HCT116 (cell line): ENCODE results near the gene CRADD. TPM values are rescaled to one million over a fixed set of nuclear protein-coding genes. Genes with fewer than 3 reads are reported as not detected.

Experiments used
- ATAC-seq: fragments of 200-7000 bp; cut with Tn5 transposase; 2 replicates; pipeline ENCODE4 v1.9.1; 2020; ENCODE audit warnings: mild to moderate bottlenecking, moderate library complexity
- BruUV-seq: library from RNA; stranded (reverse); fragments of 400-500 nt; replicated peaks from 2 replicates; lab custom pipeline; 2021; lab: Mats Ljungman, UMichigan
- CTCF ChIA-PET: fragments of 300-600 bp; sonication (Branson Sonifier 250); formaldehyde crosslinking; loops from one replicate; lab custom pipeline; 2021; ENCODE audit warnings: antibody characterized with exemption; lab: Charles Lee
- POLR2A ChIA-PET: fragments of 300-600, 350-600 bp; sonication (Branson Sonifier 250); formaldehyde crosslinking; loops from one replicate; lab custom pipeline; 2021; ENCODE audit warnings: antibody characterized with exemption; lab: Charles Lee
- RAD21 ChIA-PET, 2 experiments: fragments of 300-600 bp; sonication (Branson Sonifier 250); formaldehyde crosslinking; loops; one replicate each; lab custom pipeline; 2023; ENCODE audit warnings: low total read pairs in 2 of 2; ENCODE audit not compliant: uncharacterized antibody in 2 of 2, unreplicated experiment in 2 of 2, low non-redundant PET in 1 of 2; lab: Charles Lee
- DNase-seq: peaks from one replicate; pipeline ENCODE4 v3.0.0-alpha.2; 2010; ENCODE audit warnings: low read depth, low spot score
- H2AFZ ChIP-seq: fragments of 200-600 bp; shearing (Covaris generic), sonication (generic); 2 replicates; pipeline ENCODE4 v1.6.1; 2017; ENCODE audit warnings: low read depth, mixed run types, mixed read lengths, antibody characterized with exemption, low read length; ENCODE audit not compliant: poor library complexity, severe bottlenecking
- H3K27ac ChIP-seq: 2 replicates; pipeline ENCODE4 v1.5.1; 2012; ENCODE audit warnings: low read depth, low read length
- H3K27me3 ChIP-seq: fragments of 200-600 bp; sonication (generic); 2 replicates; pipeline ENCODE4 v1.6.1; 2016; ENCODE audit warnings: mixed run types, low read length, mixed read lengths; ENCODE audit not compliant: insufficient read depth
- H3K36me3 ChIP-seq, 2 experiments: fragments of 200-500 bp in 1 of 2; fragments of 200-600 bp in 1 of 2; sonication (Bioruptor generic) in 1 of 2; sonication (generic) in 1 of 2; 2 replicates each; pipeline versions ENCODE4 v1.5.1 to v1.6.1; 2014 to 2016; ENCODE audit warnings: low read length in 2 of 2, inconsistent platforms in 1 of 2, mixed read lengths in 1 of 2, mixed run types in 1 of 2; ENCODE audit not compliant: insufficient read depth in 2 of 2, control insufficient read depth in 1 of 2
- H3K4me1 ChIP-seq, 2 experiments: fragments of 200-600 bp in 1 of 2; sonication (generic) in 1 of 2; 2 replicates each; pipeline versions ENCODE4 v1.5.1 to v1.6.1; 2012 to 2017; ENCODE audit warnings: low read length in 2 of 2, inconsistent platforms in 1 of 2, mild to moderate bottlenecking in 1 of 2, mixed read lengths in 1 of 2, mixed run types in 1 of 2, moderate library complexity in 1 of 2; ENCODE audit not compliant: insufficient read depth in 2 of 2, control insufficient read depth in 1 of 2
- H3K4me2 ChIP-seq: fragments of 200-600 bp; sonication (generic); 2 replicates; pipeline ENCODE4 v1.6.1; 2017; ENCODE audit warnings: mixed run types, low read length, mixed read lengths
- H3K4me3 ChIP-seq, 2 experiments: fragments of 200-600 bp in 1 of 2; sonication (generic) in 1 of 2; replicated peaks in 1 of 2; 2 replicates each; pipeline ENCODE4 v1.5.1; 2011 to 2016; ENCODE audit warnings: low read length in 2 of 2, control low read depth in 1 of 2, low read depth in 1 of 2, mild to moderate bottlenecking in 1 of 2, mixed read lengths in 1 of 2, mixed run types in 1 of 2
- H3K79me2 ChIP-seq: fragments of 200-600 bp; sonication (generic); 2 replicates; pipeline ENCODE4 v1.6.1; 2017; ENCODE audit warnings: mild to moderate bottlenecking, mixed run types, low read length, moderate library complexity, mixed read lengths; ENCODE audit not compliant: insufficient read depth
- H3K9ac ChIP-seq: fragments of 200-600 bp; sonication (generic); 2 replicates; pipeline ENCODE4 v1.6.1; 2016; ENCODE audit warnings: low read length, mixed read lengths
- H3K9me2 ChIP-seq: fragments of 200-600 bp; sonication (generic), shearing (Covaris generic); 2 replicates; pipeline ENCODE4 v1.6.1; 2017; ENCODE audit warnings: mixed run types, mild to moderate bottlenecking, moderate library complexity; ENCODE audit not compliant: insufficient read depth
- H3K9me3 ChIP-seq, 2 experiments: fragments of 200-500 bp in 1 of 2; fragments of 200-600 bp in 1 of 2; sonication (Bioruptor generic) in 1 of 2; sonication (generic) in 1 of 2; 2 replicates each; pipeline ENCODE4 v1.6.1; 2014 to 2017; ENCODE audit warnings: low read length in 2 of 2, mixed read lengths in 2 of 2, inconsistent platforms in 1 of 2, low read depth in 1 of 2, mild to moderate bottlenecking in 1 of 2, mixed run types in 1 of 2, moderate library complexity in 1 of 2; ENCODE audit not compliant: control insufficient read depth in 1 of 2, insufficient read depth in 1 of 2
- H4K20me1 ChIP-seq: fragments of 200-600 bp; sonication (generic), shearing (Covaris generic); 2 replicates; pipeline ENCODE4 v1.6.1; 2017; ENCODE audit warnings: mixed run types, mild to moderate bottlenecking, moderate library complexity; ENCODE audit not compliant: insufficient read depth
- CBX3 ChIP-seq: IDR thresholded peaks from 2 replicates; pipeline ENCODE4 v1.6.1; 2012; ENCODE audit warnings: low read depth
- CEBPB ChIP-seq: IDR thresholded peaks from 2 replicates; pipeline ENCODE4 v1.6.1; 2012; ENCODE audit warnings: low read depth
- CTCF ChIP-seq, 3 experiments: fragments of 200-600 bp in 1 of 3; sonication (generic) in 1 of 3; IDR thresholded peaks in 2 of 3; conservative IDR thresholded peaks in 1 of 3; 2 replicates each; pipeline ENCODE4 v1.5.1; 2012 to 2017; ENCODE audit warnings: low read depth in 2 of 3, low read length in 2 of 3, antibody characterized with exemption in 1 of 3, borderline replicate concordance in 1 of 3, control low read depth in 1 of 3, mild to moderate bottlenecking in 1 of 3, mixed read lengths in 1 of 3, mixed run types in 1 of 3, moderate library complexity in 1 of 3; ENCODE audit not compliant: insufficient read depth in 1 of 3
- ELF1 ChIP-seq: IDR thresholded peaks from 2 replicates; pipeline ENCODE4 v1.6.1; 2012; ENCODE audit warnings: low read depth, borderline replicate concordance
- FOSL1 ChIP-seq: IDR thresholded peaks from 2 replicates; pipeline ENCODE4 v1.6.1; 2012; ENCODE audit warnings: low read depth
- POLR2A ChIP-seq: IDR thresholded peaks from 2 replicates; pipeline ENCODE4 v1.7.0; 2011; ENCODE audit warnings: borderline replicate concordance; ENCODE audit not compliant: insufficient read depth, insufficient read length; ENCODE audit errors: extremely low read depth
- REST ChIP-seq: IDR thresholded peaks from 2 replicates; pipeline ENCODE4 v1.6.1; 2012; ENCODE audit warnings: low read depth
- SRF ChIP-seq: IDR thresholded peaks from 2 replicates; pipeline ENCODE4 v1.6.1; 2012; ENCODE audit warnings: low read depth
- YY1 ChIP-seq: IDR thresholded peaks from 2 replicates; pipeline ENCODE4 v1.6.1; 2011; ENCODE audit warnings: low read length, low read depth, moderate library complexity, mild to moderate bottlenecking; ENCODE audit not compliant: insufficient replicate concordance; ENCODE audit errors: extremely low read depth
- ZBTB33 ChIP-seq: IDR thresholded peaks from 2 replicates; pipeline ENCODE4 v1.6.1; 2011; ENCODE audit warnings: mild to moderate bottlenecking, low read length, moderate library complexity; ENCODE audit not compliant: insufficient replicate concordance; ENCODE audit errors: extremely low read depth
- ZFX ChIP-seq: fragments of 450-650 bp; IDR thresholded peaks from 2 replicates; pipeline ENCODE4 v1.6.1; 2017
- ZNF274 ChIP-seq: fragments of 200-500 bp; sonication (Bioruptor generic); IDR thresholded peaks from 2 replicates; pipeline ENCODE4 v1.6.1; 2014; ENCODE audit warnings: mild to moderate bottlenecking, low read depth, low read length, inconsistent platforms
- intact Hi-C: fragments of 100-400 bp; cut with micrococcal nuclease; formaldehyde crosslinking; loops from 2 replicates; pipeline ENCODE4 v1.10.0; 2022
- total RNA-seq: library from RNA; stranded (reverse); gene quantifications from one replicate; pipeline ENCODE4 v1.2.1, GENCODE V29; 2021; ENCODE audit not compliant: unreplicated experiment

CRADD gene
- total RNA-seq, 1 experiment from 2014 or later: 12.2 TPM

GRCh38 chr12:93741659-93742109 lies 64.5 kb downstream of the CRADD start:
- Histone ChIP-seq H3K9me3 (no peaks in the 10 kb centered on the region), H3K9ac (peak overlapping the region; percentile 58), H3K27ac (peak overlapping the region; percentile 41; the same call in 1 of the 2 replicates), H3K4me2 (peak overlapping the region; percentile 77), H3K4me3 (peak overlapping the region; percentile 64), H2AFZ (peak overlapping the region; percentile 72), H3K4me1 (peaks cover 7 to 26% of the 10 kb centered on the region in 2 experiments; a peak in 3 of 4 replicates), H3K79me2 (no peaks in the 10 kb centered on the region), H4K20me1 (no peaks in the 10 kb centered on the region), H3K36me3 (no peaks in the 10 kb centered on the region), H3K27me3 (no peaks in the 10 kb centered on the region), H3K9me2 (no peaks in the 10 kb centered on the region)
- no TSS peak for BruUV-seq
- intact Hi-C loops: loop anchor here (1.0 to 5.0 kb wide), 3 partner anchors 64 to 239 kb away; partner anchors contain the start of gene CRADD
- TF ChIP-seq SRF (no peak), REST (no peak), CBX3 (no peak), ZFX (no peak), YY1 (no peak), ELF1 (no peak), ZBTB33 (no peak), FOSL1 (no peak), CEBPB (no peak), ZNF274 (no peak), CTCF (IDR thresholded peaks at IDR 0.05 in 2 of 3, conservative IDR thresholded peaks at IDR 0.05 in 1 of 3; ENCODE audit: borderline replicate concordance in 1 of 3, insufficient read depth in 1 of 3, low read depth in 2 of 3, low read length in 2 of 3) (no peak), POLR2A (no peak)
- ATAC-seq (peak; percentile 39), DNase-seq (no peak)
- RAD21 ChIA-PET: no interaction called here
- CTCF ChIA-PET: interaction anchor here (0.9 to 1.1 kb wide), 4 partner anchors 239 to 361 kb away, joined by 3 to 5 read pairs (median 4); no protein-coding TSS in a partner anchor
- POLR2A ChIA-PET: no interaction called here
